Measurements from ENCODE around the gene HACD3. TPM values are rescaled to one million over a fixed set of nuclear protein-coding genes. Genes with fewer than 3 reads are reported as not detected.

HACD3 gene, protein sequence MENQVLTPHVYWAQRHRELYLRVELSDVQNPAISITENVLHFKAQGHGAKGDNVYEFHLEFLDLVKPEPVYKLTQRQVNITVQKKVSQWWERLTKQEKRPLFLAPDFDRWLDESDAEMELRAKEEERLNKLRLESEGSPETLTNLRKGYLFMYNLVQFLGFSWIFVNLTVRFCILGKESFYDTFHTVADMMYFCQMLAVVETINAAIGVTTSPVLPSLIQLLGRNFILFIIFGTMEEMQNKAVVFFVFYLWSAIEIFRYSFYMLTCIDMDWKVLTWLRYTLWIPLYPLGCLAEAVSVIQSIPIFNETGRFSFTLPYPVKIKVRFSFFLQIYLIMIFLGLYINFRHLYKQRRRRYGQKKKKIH
- 209 and 271 TPM in 2 replicates for total RNA-seq (ENCODE audit: low replicate concordance)

- peaks cover 34% of the 10 kb centered on the region for H3K4me1 Mint-ChIP-seq
- Histone ChIP-seq H3K4me2 (peak within 1 kb of the TSS; percentile 80), H3K27me3 (no peaks in the 10 kb centered on the region), H3K9ac (peak within 1 kb of the TSS; percentile 70), H3K27ac (peak within 1 kb of the TSS; percentile 79), H3K4me1 (peaks cover 39% of the 10 kb centered on the region), H2AFZ (replicated peaks) (peak within 1 kb of the TSS; percentile 74), H4K20me1 (ENCODE audit: low read depth) (peaks cover 44% of the 10 kb centered on the region), H3K9me3 (ENCODE audit: low read depth) (no peaks in the 10 kb centered on the region), H3K79me2 (ENCODE audit: low read depth) (peaks cover 57% of the 10 kb centered on the region), H3K36me3 (no peaks in the 10 kb centered on the region), H3K4me3 (peak within 1 kb of the TSS; percentile 56), H3F3A (ENCODE audit: low read depth) (peaks cover 22% of the 10 kb centered on the region)
- DNase-seq (ENCODE audit: low spot score) = peak; percentile 95
- H3K27ac Mint-ChIP-seq = peak within 1 kb of the TSS; percentile 94
- peaks cover 13% of the 10 kb centered on the region for H3K36me3 Mint-ChIP-seq
- H3K9me3 Mint-ChIP-seq = no peaks in the 10 kb centered on the region
- TF ChIP-seq, protein P1, sequence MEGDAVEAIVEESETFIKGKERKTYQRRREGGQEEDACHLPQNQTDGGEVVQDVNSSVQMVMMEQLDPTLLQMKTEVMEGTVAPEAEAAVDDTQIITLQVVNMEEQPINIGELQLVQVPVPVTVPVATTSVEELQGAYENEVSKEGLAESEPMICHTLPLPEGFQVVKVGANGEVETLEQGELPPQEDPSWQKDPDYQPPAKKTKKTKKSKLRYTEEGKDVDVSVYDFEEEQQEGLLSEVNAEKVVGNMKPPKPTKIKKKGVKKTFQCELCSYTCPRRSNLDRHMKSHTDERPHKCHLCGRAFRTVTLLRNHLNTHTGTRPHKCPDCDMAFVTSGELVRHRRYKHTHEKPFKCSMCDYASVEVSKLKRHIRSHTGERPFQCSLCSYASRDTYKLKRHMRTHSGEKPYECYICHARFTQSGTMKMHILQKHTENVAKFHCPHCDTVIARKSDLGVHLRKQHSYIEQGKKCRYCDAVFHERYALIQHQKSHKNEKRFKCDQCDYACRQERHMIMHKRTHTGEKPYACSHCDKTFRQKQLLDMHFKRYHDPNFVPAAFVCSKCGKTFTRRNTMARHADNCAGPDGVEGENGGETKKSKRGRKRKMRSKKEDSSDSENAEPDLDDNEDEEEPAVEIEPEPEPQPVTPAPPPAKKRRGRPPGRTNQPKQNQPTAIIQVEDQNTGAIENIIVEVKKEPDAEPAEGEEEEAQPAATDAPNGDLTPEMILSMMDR (IDR thresholded peaks at IDR 0.05) = no peak
- TF ChIP-seq EZH2phosphoT487 (IDR thresholded peaks at IDR 0.05) (no peak), EZH2 (IDR thresholded peaks at IDR 0.05) (peak; percentile 38)
- peaks cover 2% of the 10 kb centered on the region for H3K27me3 Mint-ChIP-seq (ENCODE audit: insufficient read depth, low read depth)
- H3K4me3 Mint-ChIP-seq = peak within 1 kb of the TSS; percentile 90
Measured at GRCh38 chr15:65530318-65531111, at the start of gene HACD3. Gene HACD3, plus strand, starts transcription at chr15:65530463. Its CDS starts 169 bp downstream, at chr15:65530632.

- no peak overlapping the region for H3K27ac Mint-ChIP-seq
- H3K36me3 Mint-ChIP-seq = peaks cover 19% of the 10 kb centered on the region
Measured at GRCh38 chr15:65484876-65485275, 45.4 kb upstream of the HACD3 start.

DNA sequence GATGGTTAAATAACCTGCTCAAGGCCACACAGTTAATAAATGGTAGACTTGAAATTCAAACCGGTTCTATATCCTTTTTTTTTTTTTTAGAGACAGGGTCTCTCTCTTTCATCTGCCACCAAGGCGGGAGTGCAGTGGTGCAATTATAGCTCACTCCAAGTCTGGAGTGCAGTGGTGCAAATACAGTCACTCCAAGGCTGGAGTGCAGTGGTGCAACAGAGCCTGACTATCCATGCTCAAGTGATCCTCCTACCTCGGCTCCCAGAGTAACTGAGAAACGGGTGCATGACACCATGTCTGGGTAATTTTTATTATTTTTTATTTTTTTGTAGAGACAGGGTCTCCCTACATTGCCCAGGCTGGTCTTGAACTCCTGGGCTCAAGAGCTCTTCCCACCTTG is 36.2 kb upstream of the HACD3 start:
- peaks cover 3% of the 10 kb centered on the region for H3F3A ChIP-seq (ENCODE audit: low read depth)
- H3K9ac ChIP-seq = no peak overlapping the region
- H3K4me2 ChIP-seq = no peak overlapping the region
- H3K27me3 Mint-ChIP-seq (ENCODE audit: insufficient read depth, low read depth) = no peaks in the 10 kb centered on the region
- no peak for TF ChIP-seq EZH2 (IDR thresholded peaks at IDR 0.05)
- TF ChIP-seq EZH2phosphoT487 (IDR thresholded peaks at IDR 0.05) = no peak
- peaks cover 22% of the 10 kb centered on the region for H3K36me3 Mint-ChIP-seq
- no peak for DNase-seq (ENCODE audit: low spot score)
- no peak overlapping the region for H3K27ac ChIP-seq
- peaks cover 16% of the 10 kb centered on the region for H3K36me3 ChIP-seq
- no peaks in the 10 kb centered on the region for H3K4me1 Mint-ChIP-seq
- no peaks in the 10 kb centered on the region for H3K4me1 ChIP-seq
- no peaks in the 10 kb centered on the region for H3K9me3 Mint-ChIP-seq
- H3K79me2 ChIP-seq (ENCODE audit: low read depth) = peaks cover 3% of the 10 kb centered on the region
- no peak overlapping the region for H2AFZ ChIP-seq (replicated peaks)
- H3K27me3 ChIP-seq = no peaks in the 10 kb centered on the region
- H3K4me3 Mint-ChIP-seq = no peak overlapping the region
- no peak overlapping the region for H3K27ac Mint-ChIP-seq
- H4K20me1 ChIP-seq (ENCODE audit: low read depth) = no peaks in the 10 kb centered on the region
- H3K9me3 ChIP-seq (ENCODE audit: low read depth) = no peaks in the 10 kb centered on the region
- H3K4me3 ChIP-seq = no peak overlapping the region

More at GRCh38 chr15:65484876-65485275, 45.4 kb upstream of the HACD3 start:
- Mint-ChIP-seq H3K4me3 (no peak overlapping the region), H3K9me3 (no peaks in the 10 kb centered on the region), H3K4me1 (no peaks in the 10 kb centered on the region), H3K27me3 (ENCODE audit: insufficient read depth, low read depth) (peaks cover 5% of the 10 kb centered on the region)
- Histone ChIP-seq H3K36me3 (peaks cover 9% of the 10 kb centered on the region), H3K4me3 (no peak overlapping the region), H3K4me1 (no peaks in the 10 kb centered on the region), H3K9ac (no peak overlapping the region), H3F3A (ENCODE audit: low read depth) (no peaks in the 10 kb centered on the region), H3K4me2 (no peak overlapping the region), H4K20me1 (ENCODE audit: low read depth) (no peaks in the 10 kb centered on the region), H3K27me3 (no peaks in the 10 kb centered on the region), H2AFZ (replicated peaks) (no peak overlapping the region), H3K27ac (no peak overlapping the region), H3K9me3 (ENCODE audit: low read depth) (no peaks in the 10 kb centered on the region), H3K79me2 (ENCODE audit: low read depth) (no peaks in the 10 kb centered on the region)
- no peak for DNase-seq (ENCODE audit: low spot score)
- TF ChIP-seq, protein P1 (IDR thresholded peaks at IDR 0.05) = no peak
- TF ChIP-seq EZH2phosphoT487 (IDR thresholded peaks at IDR 0.05) (no peak), EZH2 (IDR thresholded peaks at IDR 0.05) (no peak)
